KMS-11 (cell line): ENCODE results near the gene VPS35.

ENCODE experiments used
- H2AFZ ChIP-seq: fragments of 200-600 bp; sonication (generic); 2 replicates; pipeline ENCODE4 v1.6.1; 2016; ENCODE audit warnings: antibody characterized with exemption, mixed run types, low read depth
- H3K27ac ChIP-seq: fragments of 200-600 bp; sonication (generic); 2 replicates; pipeline ENCODE4 v1.6.1; 2016; ENCODE audit warnings: mild to moderate bottlenecking, mixed run types
- H3K27me3 ChIP-seq: fragments of 200-600 bp; sonication (generic); 2 replicates; pipeline ENCODE4 v1.6.1; 2017; ENCODE audit warnings: mild to moderate bottlenecking, low read depth, mixed run types, moderate library complexity; ENCODE audit not compliant: insufficient read depth
- H3K36me3 ChIP-seq: fragments of 200-600 bp; sonication (generic); 2 replicates; pipeline ENCODE4 v1.6.1; 2017; ENCODE audit warnings: mild to moderate bottlenecking, mixed run types; ENCODE audit not compliant: insufficient read depth
- H3K4me1 ChIP-seq: fragments of 200-600 bp; sonication (generic); 2 replicates; pipeline ENCODE4 v1.6.1; 2016; ENCODE audit warnings: mild to moderate bottlenecking, low read depth, mixed run types; ENCODE audit not compliant: poor library complexity, severe bottlenecking
- H3K4me2 ChIP-seq: fragments of 200-600 bp; sonication (generic); 2 replicates; pipeline ENCODE4 v1.7.0; 2016; ENCODE audit warnings: mild to moderate bottlenecking, mixed run types
- H3K4me3 ChIP-seq: fragments of 200-600 bp; sonication (generic); IDR thresholded peaks from 2 replicates; pipeline ENCODE4 v1.6.1; 2017; ENCODE audit warnings: low read depth, low read length, mixed read lengths; ENCODE audit not compliant: insufficient read depth
- H3K79me2 ChIP-seq: fragments of 200-600 bp; sonication (generic); 2 replicates; pipeline ENCODE4 v1.6.1; 2016; ENCODE audit warnings: low read depth, mixed run types; ENCODE audit not compliant: insufficient read depth
- H3K9ac ChIP-seq: fragments of 200-600 bp; sonication (generic); 2 replicates; pipeline ENCODE4 v1.6.1; 2016; ENCODE audit warnings: mild to moderate bottlenecking, mixed run types
- H4K20me1 ChIP-seq: fragments of 200-600 bp; sonication (generic); 2 replicates; pipeline ENCODE4 v1.6.1; 2016; ENCODE audit warnings: mild to moderate bottlenecking, mixed run types; ENCODE audit not compliant: insufficient read depth
- CTCF ChIP-seq: fragments of 200-600 bp; sonication (generic); conservative IDR thresholded peaks from 2 replicates; pipeline ENCODE4 v1.6.1; 2017; ENCODE audit warnings: low read depth, mild to moderate bottlenecking, antibody characterized with exemption, low read length, moderate library complexity, mixed read lengths

VPS35 gene

GRCh38 chr16:46673320-46674013 is 15.5 kb downstream of the VPS35 start:
- H3K4me3 ChIP-seq, result no peak overlapping the region
- TF ChIP-seq CTCF, result peak; percentile 92
- H3K36me3 ChIP-seq, result no peaks in the 10 kb centered on the region; the same call in 1 of the 2 replicates

GRCh38 chr16:46662123-46662522 is 26.9 kb downstream of the VPS35 start:
- H3K27ac ChIP-seq, result no peak overlapping the region
- H3K79me2 ChIP-seq, result no peaks in the 10 kb centered on the region
- no peaks in the 10 kb centered on the region for H3K27me3 ChIP-seq
- no peak overlapping the region for H3K4me2 ChIP-seq
- no peak overlapping the region for H3K4me3 ChIP-seq
- peaks cover 5% of the 10 kb centered on the region; the same call in 1 of the 2 replicates for H3K36me3 ChIP-seq
- no peaks in the 10 kb centered on the region for H4K20me1 ChIP-seq
- no peak for TF ChIP-seq CTCF
- no peak overlapping the region for H2AFZ ChIP-seq
- H3K4me1 ChIP-seq, result peaks cover 27% of the 10 kb centered on the region
- H3K9ac ChIP-seq, result no peak overlapping the region

More at GRCh38 chr16:46673320-46674013, 15.5 kb downstream of the VPS35 start:
- Histone ChIP-seq H3K27me3 (no peaks in the 10 kb centered on the region), H3K79me2 (no peaks in the 10 kb centered on the region), H4K20me1 (no peaks in the 10 kb centered on the region), H3K4me2 (no peak overlapping the region), H3K9ac (no peak overlapping the region), H2AFZ (no peak overlapping the region), H3K4me1 (no peaks in the 10 kb centered on the region), H3K27ac (no peak overlapping the region)

GRCh38 chr16:46658925-46659324 is 30.1 kb downstream of the VPS35 start:
- Histone ChIP-seq H3K79me2 (no peaks in the 10 kb centered on the region), H3K4me3 (no peak overlapping the region), H3K27ac (peak overlapping the region; percentile 3; the same call in 1 of the 2 replicates), H3K4me1 (peaks cover 27% of the 10 kb centered on the region), H3K27me3 (no peaks in the 10 kb centered on the region), H4K20me1 (no peaks in the 10 kb centered on the region), H3K9ac (no peak overlapping the region), H2AFZ (no peak overlapping the region), H3K36me3 (peaks cover 5% of the 10 kb centered on the region; the same call in 1 of the 2 replicates), H3K4me2 (peak overlapping the region; percentile 34)
- no peak for TF ChIP-seq CTCF

- Histone ChIP-seq H4K20me1 (no peaks in the 10 kb centered on the region), H3K4me3 (no peak overlapping the region), H3K36me3 (no peaks in the 10 kb centered on the region)
Measured at GRCh38 chr16:46651305-46651704, 37.7 kb downstream of the VPS35 start.

More at GRCh38 chr16:46651305-46651704, 37.7 kb downstream of the VPS35 start:
- no peak for TF ChIP-seq CTCF
- no peaks in the 10 kb centered on the region for H3K79me2 ChIP-seq
- H2AFZ ChIP-seq, result no peak overlapping the region
- H3K27me3 ChIP-seq, result no peaks in the 10 kb centered on the region
- H3K9ac ChIP-seq, result no peak overlapping the region
- no peak overlapping the region for H3K27ac ChIP-seq
- H3K4me2 ChIP-seq, result no peak overlapping the region
- no peaks in the 10 kb centered on the region for H3K4me1 ChIP-seq
